CD4-positive, alpha-beta T cell treated with Interleukin-12 subunit alpha and Interleukin-12 subunit beta, for 1 hour (primary cell): ENCODE measurements around the gene ZFP91.

Experiments used
- DNase-seq: peaks from one replicate; pipeline ENCODE4 v3.0.0-alpha.2; 2020

ZFP91 gene

DNA sequence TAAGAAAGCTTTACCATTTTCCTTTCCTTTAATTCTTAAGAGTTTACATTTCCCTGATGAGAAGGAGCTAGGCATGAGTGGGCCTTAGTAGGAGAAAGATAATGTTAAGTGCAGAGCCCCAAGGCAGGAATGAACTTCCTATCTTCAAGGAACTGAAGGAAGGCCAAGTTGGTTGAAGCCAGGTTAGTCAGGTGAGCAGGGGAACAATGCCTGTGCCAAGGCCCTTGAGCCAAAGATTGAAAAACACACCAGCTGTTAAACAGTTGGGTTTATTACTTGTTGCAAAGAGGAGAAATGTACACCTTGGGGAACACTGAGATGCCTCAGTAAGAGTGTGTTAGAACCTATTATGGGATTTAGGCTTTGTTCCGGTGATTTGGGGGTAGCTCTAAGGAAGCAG is 53.6 kb downstream of the ZFP91 start:
- DNase-seq, result no peak

DNA sequence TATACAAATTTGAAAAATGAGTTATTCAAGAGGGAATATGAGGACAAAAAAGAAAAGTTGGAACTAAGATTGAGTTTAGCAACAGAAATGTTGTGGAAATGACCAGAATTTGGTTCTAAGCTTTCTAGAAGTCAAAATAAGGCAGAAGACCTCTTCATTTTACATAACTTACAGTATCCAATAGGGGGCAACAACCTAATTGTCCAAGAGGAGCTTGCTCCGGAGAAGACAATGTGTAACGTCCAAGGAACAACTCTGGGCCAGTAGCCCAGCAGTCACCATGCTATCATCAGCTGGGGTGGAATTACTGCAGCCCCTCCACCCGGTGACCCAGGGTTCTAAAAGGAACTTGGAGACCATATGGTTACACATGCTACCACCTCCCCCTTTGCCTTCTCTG is 57.7 kb downstream of the ZFP91 start:
- DNase-seq, result no peak

DNA sequence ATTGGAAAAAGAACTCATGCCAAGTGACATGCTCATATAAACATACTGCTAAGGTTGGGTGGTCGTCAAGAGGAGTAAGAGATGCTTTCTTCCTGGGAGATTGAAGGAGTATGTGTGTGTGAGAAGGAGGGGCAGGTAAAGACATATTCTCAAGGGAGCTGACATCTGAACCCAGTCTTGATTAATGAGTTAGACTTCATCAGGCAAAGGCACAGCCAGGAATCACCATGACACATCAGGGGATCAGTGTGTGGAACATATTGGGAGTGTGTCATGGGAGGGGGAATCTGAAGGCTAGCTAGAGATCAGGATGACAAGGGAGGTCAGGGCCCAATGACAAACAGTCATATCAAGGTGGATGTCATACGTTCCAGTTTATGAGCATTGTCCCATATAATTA is 58.5 kb downstream of the ZFP91 start:
- no peak for DNase-seq

DNA sequence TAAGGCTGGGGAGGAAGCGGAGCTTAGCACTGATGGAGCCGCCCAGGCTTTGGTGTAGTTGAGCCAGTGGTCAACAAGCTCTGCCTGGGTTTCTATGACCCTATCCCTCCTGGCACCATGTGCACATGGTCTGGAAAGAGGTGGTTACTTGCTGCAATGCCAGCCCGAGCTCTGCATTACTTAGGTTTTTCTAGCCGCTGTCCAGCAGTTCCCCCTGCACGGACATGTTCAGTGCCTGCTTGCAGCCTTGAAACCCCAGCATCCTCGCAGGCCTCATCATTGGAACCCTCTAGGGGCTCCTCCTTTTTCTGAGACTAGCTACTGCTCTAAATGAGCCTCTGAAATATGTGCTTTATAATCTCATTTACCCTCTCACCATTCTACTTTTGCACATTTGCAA is 60.2 kb downstream of the ZFP91 start:
- DNase-seq, result no peak

DNA sequence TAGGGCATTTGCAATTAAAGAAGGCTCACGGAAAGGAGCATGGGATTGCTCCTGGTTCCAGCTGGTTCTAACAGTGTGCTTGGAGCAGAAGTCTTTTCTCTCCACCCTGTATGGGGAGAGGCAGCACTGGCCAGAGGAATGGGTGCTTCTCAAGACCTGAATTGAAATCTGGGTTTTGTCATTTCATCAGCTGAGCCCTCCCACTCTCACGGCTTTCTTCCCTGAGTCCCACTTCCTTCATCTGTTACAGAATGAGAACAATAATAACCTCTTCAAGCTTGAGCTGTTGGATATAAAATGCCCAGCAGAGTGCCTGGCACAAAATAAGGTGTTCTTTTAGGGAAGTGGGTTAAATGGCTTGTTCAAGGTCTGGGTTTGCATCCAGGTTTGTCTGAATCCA is 60.8 kb downstream of the ZFP91 start:
- no peak for DNase-seq

DNA sequence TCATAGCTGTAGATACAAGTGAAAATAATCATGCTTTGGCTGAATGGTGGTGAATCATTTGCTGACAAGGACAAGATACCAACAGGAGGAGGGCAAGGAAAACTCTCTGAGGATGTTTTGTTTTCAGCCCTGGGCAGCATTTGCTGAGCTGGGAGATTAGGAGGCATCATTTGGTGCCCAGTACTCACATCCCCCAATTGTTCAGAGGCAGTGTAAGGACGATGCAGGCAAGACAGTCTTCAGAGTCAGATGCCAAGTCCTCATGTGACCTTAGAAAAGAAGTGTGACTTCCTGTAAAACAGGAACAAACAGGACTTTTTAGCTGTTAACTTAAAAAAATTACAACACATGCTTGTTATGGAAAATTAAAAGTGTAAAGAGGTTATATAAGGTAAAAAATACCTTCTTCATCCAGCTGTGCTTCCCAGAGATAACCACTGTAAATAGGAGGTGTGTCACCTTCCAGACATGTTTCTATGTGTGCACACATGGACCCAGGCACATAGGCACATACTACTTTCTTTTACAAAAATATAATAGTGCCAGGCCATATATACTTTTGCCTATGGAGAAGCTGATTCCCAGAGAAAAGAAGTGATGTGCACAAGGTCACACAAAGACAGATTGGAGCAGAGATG is 61.6 kb downstream of the ZFP91 start:
- DNase-seq, result peak; percentile 24

DNA sequence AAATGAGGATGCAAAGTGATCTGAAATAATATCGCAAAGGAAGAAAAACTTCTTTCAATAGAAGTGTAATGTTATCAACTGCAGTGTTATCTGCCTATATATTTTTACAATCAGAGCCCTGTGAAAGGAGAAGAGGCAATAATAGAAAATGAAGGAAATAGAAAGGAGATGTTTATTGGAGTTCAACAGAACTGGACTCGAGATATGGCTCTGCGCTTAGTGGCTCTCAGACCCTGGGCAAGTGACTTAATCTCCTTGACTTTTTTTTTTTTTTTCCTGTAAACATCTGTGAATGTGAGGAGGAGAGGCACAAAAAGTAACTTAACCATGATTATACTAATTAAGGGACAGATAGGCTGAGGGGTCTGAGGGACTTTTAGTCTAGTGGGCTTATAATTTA is 62.5 kb downstream of the ZFP91 start:
- no peak for DNase-seq

DNA sequence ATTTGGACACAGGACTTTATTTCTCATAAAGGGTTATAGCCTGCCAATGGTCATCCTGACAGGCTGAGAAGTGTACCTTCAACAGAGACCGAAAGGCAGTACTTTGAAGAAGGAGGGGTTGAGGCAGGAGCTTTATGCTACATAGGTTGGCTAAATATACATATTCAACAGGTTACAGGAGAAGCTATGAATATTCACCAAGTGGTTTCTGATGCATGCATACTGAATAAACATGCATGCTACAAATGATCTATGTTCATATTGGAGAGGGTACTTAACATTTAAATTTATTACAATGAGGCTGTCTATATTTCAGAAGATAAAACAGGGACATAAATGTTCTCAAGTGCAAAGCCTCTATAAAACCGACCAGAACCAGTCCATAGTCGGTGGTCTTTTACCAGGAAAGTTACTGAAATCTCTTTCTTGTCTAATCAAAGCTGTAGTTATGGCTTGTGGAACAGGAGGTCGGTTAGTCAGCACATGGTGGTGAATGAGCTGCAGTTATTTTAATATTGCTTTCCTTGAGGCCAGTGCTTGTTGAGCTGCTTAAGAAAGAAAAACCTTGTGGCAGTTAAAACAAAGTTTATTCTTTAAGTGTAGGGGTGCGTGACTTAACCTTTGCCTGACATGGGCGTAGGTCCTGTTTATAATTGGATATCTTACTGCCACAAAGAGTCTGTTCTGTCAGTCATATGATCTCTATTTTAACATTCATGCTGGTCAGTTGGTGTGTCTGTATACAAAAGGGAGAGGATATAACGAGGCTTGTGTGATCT is 63.1 kb downstream of the ZFP91 start:
- DNase-seq, result no peak

DNA sequence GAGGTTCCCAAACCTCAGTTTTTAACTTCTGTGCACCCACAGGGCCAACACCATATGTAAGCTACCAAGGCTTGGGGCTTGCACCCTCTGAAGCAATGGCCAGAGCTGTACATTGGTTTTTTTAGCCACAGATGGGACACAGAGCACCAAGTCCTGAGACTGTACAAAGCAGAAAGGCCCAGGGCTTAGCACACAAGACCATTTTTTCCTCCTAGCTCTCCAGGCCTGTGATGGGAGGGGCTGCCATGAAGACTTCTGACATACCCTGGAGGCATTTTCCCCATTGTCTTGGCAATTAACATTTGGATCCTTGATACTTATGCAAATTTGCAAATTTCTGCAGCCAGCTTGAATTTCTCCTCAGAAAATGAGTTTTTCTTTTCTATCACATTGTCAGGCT is 67.0 kb downstream of the ZFP91 start:
- no peak for DNase-seq

DNA sequence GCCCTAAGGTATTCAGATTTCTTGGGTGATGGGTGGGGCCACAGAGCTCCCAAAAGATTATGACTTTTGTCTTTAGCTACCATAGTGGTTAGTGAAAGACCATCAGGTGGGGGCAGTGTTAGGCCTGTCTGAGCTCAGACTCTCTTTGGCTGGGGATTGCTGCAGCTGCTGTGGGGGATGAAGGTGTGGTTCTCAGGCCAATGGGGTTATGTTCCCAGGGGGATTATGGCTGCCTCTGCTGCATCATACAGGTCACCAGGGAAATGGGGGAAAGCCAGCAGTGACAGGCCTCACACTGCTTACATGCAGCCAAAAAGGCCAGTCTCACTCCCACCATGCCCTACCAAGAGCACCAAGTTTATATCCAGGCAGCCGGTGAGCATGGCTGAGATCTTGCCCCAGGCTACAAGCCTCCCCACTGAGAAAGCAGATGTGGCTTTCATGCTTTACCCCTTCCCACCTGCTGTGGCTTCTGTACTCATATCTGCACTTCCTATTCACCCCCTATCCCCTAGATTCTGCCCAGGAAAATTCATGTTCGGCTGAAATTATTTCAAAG is 68.4 kb downstream of the ZFP91 start:
- no peak for DNase-seq

DNA sequence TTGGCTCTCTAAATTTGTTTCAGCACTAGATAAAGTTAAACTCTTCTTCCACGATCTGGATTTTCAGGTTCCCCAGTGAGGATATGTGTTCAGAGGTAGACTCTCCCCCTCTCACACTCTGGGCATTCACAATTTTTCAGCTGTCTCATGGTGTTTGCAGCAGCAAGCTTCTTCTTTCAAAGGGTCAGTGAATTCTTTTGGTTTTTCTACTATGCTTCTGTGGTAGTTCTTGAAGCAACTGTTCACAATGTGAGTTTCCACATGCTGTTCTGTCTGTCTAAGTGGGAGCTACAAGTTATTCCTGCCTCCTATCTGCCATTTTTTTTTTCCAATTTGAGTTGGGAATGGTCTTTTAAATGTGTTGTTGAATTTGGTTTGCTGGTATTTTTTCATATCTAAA is 69.0 kb downstream of the ZFP91 start:
- DNase-seq, result no peak

DNA sequence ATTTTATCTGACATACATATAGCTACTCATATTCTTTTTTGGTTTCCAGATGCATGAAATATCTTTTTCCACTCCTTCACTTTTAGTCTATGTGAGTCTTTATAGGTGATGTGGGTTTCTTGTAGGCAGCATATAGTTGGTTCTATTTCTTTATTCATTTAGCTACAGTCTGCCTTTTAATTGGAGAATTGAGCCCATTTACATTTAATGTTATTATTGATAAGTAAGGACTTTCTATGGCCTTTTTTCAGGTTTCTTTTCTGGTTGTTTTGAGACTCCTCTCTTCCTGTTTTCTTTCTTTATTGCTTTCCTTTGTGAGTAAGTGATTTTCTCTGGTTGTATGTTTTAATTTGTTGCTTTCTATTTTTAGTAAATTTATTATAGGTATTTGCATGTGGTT is 70.8 kb downstream of the ZFP91 start:
- no peak for DNase-seq

DNA sequence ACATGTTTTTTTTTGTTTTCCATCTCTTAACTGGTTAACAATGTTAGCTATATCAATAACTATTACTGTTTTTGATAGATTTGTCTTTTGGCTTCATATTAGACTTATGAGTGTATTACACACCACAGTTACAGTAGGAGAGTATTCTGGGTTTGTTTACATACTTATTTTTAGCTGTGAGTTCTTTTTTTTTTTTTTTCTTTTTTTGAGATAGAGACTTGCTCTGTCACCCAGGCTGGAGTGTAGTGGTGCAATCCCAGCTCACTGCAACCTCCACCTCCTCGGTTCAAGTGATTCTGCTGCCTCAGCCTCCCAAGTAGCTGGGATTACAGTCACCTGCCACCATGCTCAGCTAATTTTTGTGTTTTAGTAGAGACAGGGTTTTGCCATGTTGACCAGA is 71.6 kb downstream of the ZFP91 start:
- no peak for DNase-seq

DNA sequence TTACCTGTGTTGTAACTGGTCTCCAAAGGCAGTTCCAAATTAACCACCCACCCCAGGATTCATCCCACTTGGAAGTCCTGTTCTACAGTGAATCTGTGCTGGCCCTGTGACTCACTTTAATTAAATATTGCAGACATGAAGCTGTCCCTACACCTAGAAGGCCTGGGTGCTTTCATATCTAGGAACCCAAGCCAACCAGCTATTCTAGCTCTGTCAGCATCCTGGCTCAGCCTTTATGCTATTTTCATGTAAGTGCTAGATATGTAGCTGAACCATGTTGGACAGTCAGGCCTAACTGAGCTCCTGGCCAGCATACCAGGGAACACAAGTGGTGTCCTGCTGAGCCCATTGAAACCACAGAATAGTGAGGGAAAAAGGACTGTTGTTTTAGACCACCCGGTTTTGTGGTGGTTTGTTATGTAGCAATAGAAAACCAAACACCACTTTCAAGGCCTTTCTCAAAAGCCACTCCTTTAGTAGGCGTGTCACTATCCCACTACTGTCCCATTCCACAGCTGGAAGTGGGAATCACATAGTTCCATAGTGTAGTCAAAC is 73.9 kb downstream of the ZFP91 start:
- DNase-seq, result no peak

DNA sequence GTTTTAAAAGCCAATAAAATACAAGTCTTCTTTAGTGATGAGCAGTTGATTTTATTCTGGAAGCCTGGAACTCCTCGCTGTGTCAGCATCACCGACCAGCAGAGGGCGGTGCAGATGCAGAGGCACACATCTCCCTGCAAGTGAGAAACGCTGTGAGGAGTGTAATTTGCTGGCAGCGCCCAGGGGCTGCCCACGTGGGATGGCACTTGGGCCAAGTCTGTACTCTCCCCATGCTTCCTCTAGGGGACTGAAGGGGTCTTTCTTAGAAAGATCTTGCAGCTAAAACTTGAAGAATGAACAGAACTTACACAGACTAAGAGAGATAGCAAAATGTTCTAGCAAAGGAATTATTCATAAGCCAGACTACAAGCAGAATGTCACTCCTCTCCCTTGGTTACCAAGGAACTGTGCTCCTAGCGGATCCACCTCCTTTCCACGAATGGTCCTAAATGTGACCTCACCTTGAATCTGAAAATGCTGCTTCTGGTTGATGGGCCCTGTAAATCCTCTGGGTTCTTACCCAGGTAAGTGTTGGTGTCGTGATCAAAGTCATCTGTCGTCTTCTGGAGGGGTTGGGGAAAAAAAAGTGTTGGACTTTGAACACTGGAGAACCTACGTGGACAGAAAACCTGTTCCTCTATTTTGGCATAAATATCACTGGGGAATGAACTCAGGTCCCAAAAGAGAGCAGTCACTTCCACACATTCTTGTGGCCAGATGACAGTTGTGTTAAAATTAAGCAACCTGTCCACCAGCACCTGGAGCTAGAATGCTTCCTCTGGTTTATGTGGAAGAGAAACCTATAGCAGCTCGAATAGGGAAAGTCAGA is 75.4 kb downstream of the ZFP91 start:
- peak; percentile 71 for DNase-seq

DNA sequence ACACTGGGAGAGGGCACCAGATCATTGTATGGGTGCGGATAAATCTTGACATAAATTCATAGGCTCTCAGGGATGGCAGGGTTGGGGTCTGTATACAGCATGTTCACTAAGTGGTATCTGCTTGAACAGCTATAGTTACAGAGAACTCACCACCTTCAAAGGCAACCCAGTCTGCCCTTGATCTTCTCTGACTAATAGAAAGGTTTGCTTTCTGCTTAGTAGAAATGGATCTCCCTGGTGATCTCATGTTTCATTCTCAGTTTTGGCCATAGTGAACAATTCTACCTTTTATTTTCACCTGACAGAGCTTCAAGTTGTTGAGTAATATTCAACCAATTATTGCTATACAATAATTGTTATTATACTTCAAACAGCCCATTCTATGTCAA is 76.0 kb downstream of the ZFP91 start:
- no peak for DNase-seq

DNA sequence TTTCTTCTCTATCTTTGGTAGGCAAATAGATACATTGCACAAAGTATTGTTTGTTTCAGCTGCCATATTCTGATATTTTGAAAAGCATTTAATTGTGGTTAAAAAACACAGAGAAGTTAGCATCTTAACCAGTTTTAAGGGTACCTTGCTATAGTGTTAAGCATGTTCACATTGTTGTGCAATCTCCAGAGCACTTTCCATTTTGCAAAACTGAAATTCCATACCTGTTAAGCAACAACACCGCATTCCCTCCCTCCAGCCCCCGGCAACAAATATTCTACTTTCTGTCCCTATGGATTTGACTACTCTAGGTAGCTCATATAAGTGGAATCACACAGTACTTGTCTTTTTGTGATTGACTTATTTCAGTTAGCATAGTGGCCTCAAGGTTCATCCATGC is 77.5 kb downstream of the ZFP91 start:
- DNase-seq, result no peak

DNA sequence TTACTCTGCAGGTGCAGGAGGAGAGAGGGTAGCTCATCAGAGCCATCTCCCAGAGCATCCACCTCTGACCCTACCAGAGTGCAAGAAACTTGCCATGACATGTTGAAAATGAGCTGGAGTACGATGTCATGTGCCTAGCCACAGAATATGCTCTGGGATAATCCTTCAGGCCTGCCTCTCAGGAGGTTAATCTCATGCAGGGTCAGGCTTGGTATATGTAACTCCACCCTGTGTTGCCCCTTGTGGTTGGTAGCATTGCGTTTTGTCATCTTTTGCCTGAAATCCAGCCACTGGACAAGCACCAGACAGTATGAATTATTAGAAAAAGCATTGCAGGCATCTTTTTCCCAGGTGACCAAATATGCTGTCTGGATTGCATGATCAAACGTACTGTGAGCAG is 79.8 kb downstream of the ZFP91 start:
- DNase-seq, result no peak

DNA sequence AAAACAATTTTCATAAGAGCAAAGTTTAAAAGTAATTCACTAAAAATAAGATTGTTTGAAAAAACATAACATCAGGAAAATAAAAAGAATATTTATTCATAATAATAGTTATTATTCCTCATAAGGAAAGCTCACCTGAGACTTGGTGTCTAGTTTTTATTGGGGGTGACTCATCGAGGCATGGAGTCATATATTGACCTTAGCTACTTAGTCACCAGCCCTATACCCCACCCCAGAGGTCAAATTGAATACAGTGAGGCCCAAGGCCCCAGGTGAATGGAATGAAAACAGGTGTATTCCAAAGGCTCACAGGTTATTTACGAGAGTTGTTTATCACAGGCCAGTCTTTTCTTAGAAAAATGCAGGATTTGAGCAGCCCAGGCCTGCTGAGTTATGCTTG is 80.5 kb downstream of the ZFP91 start:
- DNase-seq, result no peak

DNA sequence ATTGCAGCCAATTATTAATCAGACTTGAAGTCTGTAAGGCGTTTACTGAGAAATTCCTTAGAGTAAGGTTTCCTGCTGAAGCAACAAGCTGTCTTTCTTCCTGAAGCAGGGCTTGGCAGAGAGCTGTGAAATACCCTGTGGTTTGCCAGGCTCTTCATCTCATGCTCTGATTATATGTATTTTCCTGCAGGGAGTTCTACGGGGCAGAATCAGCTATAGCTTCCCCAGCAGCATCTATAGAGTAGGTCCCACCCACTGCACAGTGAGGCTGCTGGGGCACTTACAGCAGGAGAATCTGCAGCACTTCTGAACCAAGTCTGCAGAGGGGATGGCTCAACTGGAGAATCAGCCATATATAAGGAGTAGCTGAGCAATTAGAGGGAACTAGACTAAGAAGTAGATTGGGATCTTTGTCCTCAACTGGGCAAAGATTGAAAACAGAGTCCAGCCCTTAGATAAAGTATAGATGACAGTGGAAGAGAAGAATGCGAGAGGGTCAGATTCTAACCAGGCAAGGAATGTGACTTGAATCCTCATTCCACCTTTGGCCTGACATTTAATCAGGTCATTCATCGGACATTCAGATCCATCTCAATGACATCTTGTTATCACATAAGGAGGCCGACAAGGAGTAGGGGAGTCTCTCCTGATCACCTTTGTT is 81.2 kb downstream of the ZFP91 start:
- DNase-seq, result no peak
